ENCODE data around the gene SLC34A3.

DNA sequence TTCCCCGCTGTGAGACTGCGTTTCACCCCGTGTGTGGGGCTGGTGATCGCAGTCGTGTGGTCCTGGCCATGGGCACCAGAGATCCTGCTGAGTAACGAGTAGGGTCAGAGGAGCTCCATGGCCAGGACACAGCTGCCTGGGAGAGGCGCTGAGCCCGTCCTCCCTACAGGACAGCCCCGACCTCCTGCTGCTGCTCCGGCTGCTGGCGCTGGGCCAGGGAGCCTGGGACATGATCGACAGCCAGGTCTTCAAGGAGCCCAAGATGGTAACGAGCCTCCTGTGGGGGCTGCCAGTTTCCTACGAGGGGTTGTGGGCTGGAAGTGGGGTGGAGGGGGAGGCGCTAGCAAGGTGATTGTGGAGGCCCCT lies 35.4 kb downstream of the SLC34A3 start:
- no peak for TF ChIP-seq CTCF (conservative IDR thresholded peaks at IDR 0.05; ENCODE audit: low read depth, low read length)
- no peak for TF ChIP-seq EZH2 (IDR thresholded peaks at IDR 0.05; ENCODE audit: borderline replicate concordance, low read depth, low read length, poor library complexity, severe bottlenecking)

Measured in A673 (cell line).